ENCODE measurements around the gene CCT5. TPM values are rescaled to one million over a fixed set of nuclear protein-coding genes. Genes with fewer than 3 reads are reported as not detected.
"Not testable (repeated sequence)": the region's sequence is repeated elsewhere in the genome, so short reads cannot be mapped to it uniquely, and the experiment has no call there.

The CCT5 gene
- total RNA-seq, 6 experiments from 2014 or later: 274 to 362 (median 330) TPM

DNA sequence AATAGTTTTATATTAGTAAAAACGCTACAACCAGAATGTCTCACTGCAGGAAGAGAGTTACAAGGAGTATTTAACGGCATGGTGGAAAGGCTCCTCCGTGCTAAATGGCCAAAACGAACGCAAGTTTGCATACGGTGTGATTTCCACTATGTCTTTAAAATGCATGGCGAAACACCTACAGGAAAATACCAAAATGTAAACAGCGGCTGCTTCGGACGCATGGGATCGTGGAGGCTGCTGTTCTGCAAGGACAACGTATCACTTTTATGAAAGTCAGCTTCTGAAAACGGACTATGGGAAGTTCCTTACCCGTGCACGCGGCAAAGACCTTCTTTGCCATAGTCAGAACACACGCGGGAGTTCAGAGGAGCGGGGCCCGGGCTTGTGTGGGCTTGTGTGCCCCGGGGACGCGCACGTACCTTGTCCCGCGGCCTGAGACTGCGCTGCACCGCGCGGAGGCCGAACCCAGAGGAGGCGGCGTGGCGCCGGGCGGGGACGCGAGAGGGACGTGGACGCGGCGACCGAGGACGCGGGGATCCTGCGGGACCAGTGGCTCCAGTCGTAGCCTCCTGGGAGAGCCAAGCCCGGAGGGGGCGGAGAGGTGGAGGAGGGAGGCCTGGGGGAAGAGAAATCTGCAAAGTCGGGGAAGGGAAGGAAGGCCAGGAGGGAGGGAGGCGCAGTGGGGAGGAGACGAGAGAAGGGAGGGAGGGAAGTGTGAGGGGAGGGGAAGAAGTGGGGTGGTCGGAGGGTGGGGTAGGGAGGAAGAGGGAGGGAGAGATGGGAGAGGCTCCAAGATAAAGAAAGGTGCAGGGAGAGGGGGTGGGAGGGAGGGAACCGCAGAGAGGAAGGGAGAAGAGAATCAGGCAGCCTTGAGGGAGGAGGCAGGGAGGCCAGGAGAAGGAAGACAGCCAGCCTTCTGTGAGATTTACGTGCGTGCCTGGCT, 57.4 kb downstream of the CCT5 start, which contains the start of gene CMBL:
Gene CMBL (minus strand): TSS at position 697 of the 943 bp plus-strand sequence. CDS start 17,140 bp downstream, outside the sequence.
- TF ChIP-seq CTCF (IDR thresholded peaks at IDR 0.05): no peak
- H3K27me3 Mint-ChIP-seq (ENCODE audit: insufficient read depth): peaks cover 2% of the 10 kb centered on the region; the same call in 1 of the 2 replicates
- H3K4me3 Mint-ChIP-seq: peak within 1 kb of the TSS; percentile 94
- H3K9me3 Mint-ChIP-seq: no peaks in the 10 kb centered on the region
- peak; percentile 16 for DNase-seq
- H3K27ac Mint-ChIP-seq: peak within 1 kb of the TSS; percentile 73
- H3K36me3 Mint-ChIP-seq (ENCODE audit: low read depth): no peaks in the 10 kb centered on the region; the same call in 1 of the 2 replicates
- peaks cover 54% of the 10 kb centered on the region for H3K4me1 Mint-ChIP-seq (ENCODE audit: low read depth)

DNA sequence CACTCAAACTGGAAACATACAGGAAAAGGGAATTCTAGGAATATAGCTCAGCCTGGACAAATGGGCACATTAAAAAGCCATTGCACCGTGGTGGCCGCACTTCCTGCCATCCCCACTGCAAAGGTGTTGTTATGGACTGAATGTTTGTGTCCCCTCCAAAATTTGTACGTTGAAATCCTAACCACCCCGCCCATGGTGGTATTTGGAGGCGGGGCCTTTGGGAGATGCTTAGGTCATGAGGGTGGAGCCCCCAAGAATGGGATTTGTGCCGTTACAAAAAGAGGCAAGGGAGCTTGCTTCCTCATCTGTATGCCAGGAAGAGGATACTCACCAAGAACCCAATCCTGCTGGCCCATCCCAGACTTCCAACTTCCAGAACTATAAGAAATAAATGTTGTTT, 58.8 kb downstream of the CCT5 start:
- DNase-seq: no peak
- Mint-ChIP-seq H3K27ac (0 out of 2 replicates have a peak overlapping the region, but pooled peaks have one; percentile 26), H3K4me1 (ENCODE audit: low read depth) (peaks cover 54% of the 10 kb centered on the region), H3K36me3 (ENCODE audit: low read depth) (no peaks in the 10 kb centered on the region; the same call in 1 of the 2 replicates), H3K27me3 (ENCODE audit: insufficient read depth) (peaks cover 2% of the 10 kb centered on the region; the same call in 1 of the 2 replicates), H3K4me3 (peak overlapping the region; percentile 63), H3K9me3 (no peaks in the 10 kb centered on the region)
- no peak for TF ChIP-seq CTCF (IDR thresholded peaks at IDR 0.05)

DNA sequence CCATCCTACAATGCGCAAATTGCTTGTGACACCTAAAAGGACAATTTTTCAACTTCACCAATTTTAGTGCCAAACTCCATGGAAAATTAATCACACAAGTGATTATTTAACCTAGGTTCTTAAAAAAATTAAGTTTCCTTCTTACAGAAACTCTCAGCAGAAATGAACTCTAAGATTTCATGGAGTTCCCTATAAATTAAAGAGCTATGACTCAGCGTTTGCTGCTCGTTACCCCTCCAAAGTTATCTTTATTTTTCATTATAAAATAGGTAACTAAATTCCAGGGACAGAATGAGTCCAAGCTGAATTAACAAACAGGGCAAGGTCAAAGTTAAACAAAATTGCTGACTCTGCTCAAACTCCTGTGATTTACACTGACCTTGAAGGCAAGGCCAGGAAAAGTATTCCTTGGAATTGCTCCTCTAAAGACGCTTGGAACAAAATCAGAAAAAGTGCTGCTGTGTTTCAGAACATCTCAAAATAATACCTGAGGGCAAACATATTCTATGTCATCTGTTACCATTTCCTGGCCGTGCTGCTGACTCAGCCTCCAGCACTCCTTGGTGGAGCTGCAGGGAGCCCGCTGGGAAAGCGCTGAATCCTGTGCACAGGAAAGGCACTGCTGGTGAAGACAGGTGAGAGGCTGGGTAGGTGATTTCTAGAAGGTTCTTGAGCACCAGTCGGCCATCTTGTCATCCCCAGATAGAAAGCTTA, 60.1 kb downstream of the CCT5 start:
- Mint-ChIP-seq H3K4me3 (peak overlapping the region; percentile 48), H3K27ac (peak overlapping the region; percentile 86)
- peak; percentile 80 for DNase-seq

GRCh38 chr5:10310835-10311570, 60.9 kb downstream of the CCT5 start:
- H3K27me3 Mint-ChIP-seq (ENCODE audit: insufficient read depth); H3K9me3 Mint-ChIP-seq; H3K36me3 Mint-ChIP-seq (ENCODE audit: low read depth): not testable (repeated sequence)
- DNase-seq: peak; percentile 31
- H3K4me1 Mint-ChIP-seq (ENCODE audit: low read depth): peaks cover 49% of the 10 kb centered on the region
- peak overlapping the region; percentile 86 for H3K27ac Mint-ChIP-seq
- peak overlapping the region; percentile 48 for H3K4me3 Mint-ChIP-seq

More for the DNA sequence above, 60.1 kb downstream of the CCT5 start:
- peaks cover 2% of the 10 kb centered on the region; the same call in 1 of the 2 replicates for H3K27me3 Mint-ChIP-seq (ENCODE audit: insufficient read depth)
- no peaks in the 10 kb centered on the region for H3K9me3 Mint-ChIP-seq
- no peaks in the 10 kb centered on the region for H3K36me3 Mint-ChIP-seq (ENCODE audit: low read depth)
- TF ChIP-seq CTCF (IDR thresholded peaks at IDR 0.05): no peak
- peaks cover 54% of the 10 kb centered on the region for H3K4me1 Mint-ChIP-seq (ENCODE audit: low read depth)

- Mint-ChIP-seq H3K4me3 (no peak overlapping the region), H3K36me3 (ENCODE audit: low read depth) (no peaks in the 10 kb centered on the region), H3K27ac (no peak overlapping the region), H3K4me1 (ENCODE audit: low read depth) (peaks cover 41% of the 10 kb centered on the region), H3K9me3 (no peaks in the 10 kb centered on the region), H3K27me3 (ENCODE audit: insufficient read depth) (peaks cover 2% of the 10 kb centered on the region; the same call in 1 of the 2 replicates)
- no peak for TF ChIP-seq CTCF (IDR thresholded peaks at IDR 0.05)
- no peak for DNase-seq
Observed at GRCh38 chr5:10311595-10312425, 61.7 kb downstream of the CCT5 start.

Data from HFFc6 (cell line).